Nephron progenitor cell (in vitro differentiated cells): ENCODE results near the gene MDH2.
"Not testable (repeated sequence)": the region's sequence is repeated elsewhere in the genome, so short reads cannot be mapped to it uniquely, and the experiment has no call there.

Experiments
- DNase-seq: peaks from one replicate; pipeline ENCODE4 v3.0.0; 2021
- H3K27ac Mint-ChIP-seq: 2 replicates; pipeline ENCODE4 v1.8.0; 2021; ENCODE audit warnings: mild to moderate bottlenecking, moderate library complexity, mixed read lengths
- H3K27me3 Mint-ChIP-seq: 2 replicates; pipeline ENCODE4 v1.8.0; 2021; ENCODE audit warnings: mild to moderate bottlenecking, low read depth, mixed read lengths; ENCODE audit not compliant: poor library complexity
- H3K36me3 Mint-ChIP-seq: 2 replicates; pipeline ENCODE4 v1.8.0; 2021; ENCODE audit warnings: low read depth, mixed read lengths
- H3K4me1 Mint-ChIP-seq: 2 replicates; pipeline ENCODE4 v1.8.0; 2021; ENCODE audit warnings: mixed read lengths
- H3K4me3 Mint-ChIP-seq: 2 replicates; pipeline ENCODE4 v1.8.0; 2021; ENCODE audit warnings: mild to moderate bottlenecking, moderate library complexity, mixed read lengths
- H3K9me3 Mint-ChIP-seq: 2 replicates; pipeline ENCODE4 v1.8.0; 2021; ENCODE audit warnings: mild to moderate bottlenecking, moderate library complexity, mixed read lengths
- TF ChIP-seq, protein P1 (sequence below): fragments of 200-600 bp; sonication (generic); IDR thresholded peaks from 2 replicates; pipeline ENCODE4 v1.5.0; 2021; ENCODE audit warnings: antibody characterized with exemption

The MDH2 gene, protein sequence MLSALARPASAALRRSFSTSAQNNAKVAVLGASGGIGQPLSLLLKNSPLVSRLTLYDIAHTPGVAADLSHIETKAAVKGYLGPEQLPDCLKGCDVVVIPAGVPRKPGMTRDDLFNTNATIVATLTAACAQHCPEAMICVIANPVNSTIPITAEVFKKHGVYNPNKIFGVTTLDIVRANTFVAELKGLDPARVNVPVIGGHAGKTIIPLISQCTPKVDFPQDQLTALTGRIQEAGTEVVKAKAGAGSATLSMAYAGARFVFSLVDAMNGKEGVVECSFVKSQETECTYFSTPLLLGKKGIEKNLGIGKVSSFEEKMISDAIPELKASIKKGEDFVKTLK

GRCh38 chr7:76047811-76048667, at the start of gene MDH2, which contains the start of gene STYXL1:
MDH2 (plus strand) TSS chr7:76048106; CDS start chr7:76048161, 55 bp downstream.
STYXL1 (minus strand) TSS chr7:76048000; CDS start chr7:76030523, 17,477 bp downstream.
- Mint-ChIP-seq H3K27me3 (no peaks in the 10 kb centered on the region), H3K27ac (peak within 1 kb of the TSS; percentile 99), H3K4me3 (peak within 1 kb of the TSS; percentile 99), H3K4me1 (peaks cover 45% of the 10 kb centered on the region), H3K36me3 (peaks cover 28% of the 10 kb centered on the region), H3K9me3 (no peaks in the 10 kb centered on the region)
- DNase-seq: peak; percentile 89
- TF ChIP-seq, protein P1, sequence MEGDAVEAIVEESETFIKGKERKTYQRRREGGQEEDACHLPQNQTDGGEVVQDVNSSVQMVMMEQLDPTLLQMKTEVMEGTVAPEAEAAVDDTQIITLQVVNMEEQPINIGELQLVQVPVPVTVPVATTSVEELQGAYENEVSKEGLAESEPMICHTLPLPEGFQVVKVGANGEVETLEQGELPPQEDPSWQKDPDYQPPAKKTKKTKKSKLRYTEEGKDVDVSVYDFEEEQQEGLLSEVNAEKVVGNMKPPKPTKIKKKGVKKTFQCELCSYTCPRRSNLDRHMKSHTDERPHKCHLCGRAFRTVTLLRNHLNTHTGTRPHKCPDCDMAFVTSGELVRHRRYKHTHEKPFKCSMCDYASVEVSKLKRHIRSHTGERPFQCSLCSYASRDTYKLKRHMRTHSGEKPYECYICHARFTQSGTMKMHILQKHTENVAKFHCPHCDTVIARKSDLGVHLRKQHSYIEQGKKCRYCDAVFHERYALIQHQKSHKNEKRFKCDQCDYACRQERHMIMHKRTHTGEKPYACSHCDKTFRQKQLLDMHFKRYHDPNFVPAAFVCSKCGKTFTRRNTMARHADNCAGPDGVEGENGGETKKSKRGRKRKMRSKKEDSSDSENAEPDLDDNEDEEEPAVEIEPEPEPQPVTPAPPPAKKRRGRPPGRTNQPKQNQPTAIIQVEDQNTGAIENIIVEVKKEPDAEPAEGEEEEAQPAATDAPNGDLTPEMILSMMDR: no peak

DNA sequence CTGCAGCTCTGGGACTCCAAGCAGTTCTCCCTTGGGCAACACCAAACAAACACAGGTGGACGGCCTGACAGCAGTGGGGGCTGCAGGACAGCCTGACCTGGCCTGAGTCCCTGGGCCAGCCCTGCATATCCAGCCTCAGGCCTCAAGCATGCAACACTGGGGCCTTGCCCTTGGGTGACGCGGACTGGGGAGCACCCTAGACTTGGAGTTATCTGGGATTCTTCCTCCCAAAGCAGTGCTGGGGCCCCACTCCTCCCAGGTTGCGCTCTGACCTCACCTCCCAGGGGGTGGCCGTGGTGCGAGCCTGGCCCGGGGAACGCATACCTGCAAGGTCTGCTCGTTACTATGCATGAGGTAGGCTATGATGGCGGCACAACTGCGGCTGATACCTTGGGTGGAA, 47.3 kb upstream of the MDH2 start:
- H3K4me3 Mint-ChIP-seq: no peak overlapping the region
- TF ChIP-seq, protein P1: no peak
- H3K36me3 Mint-ChIP-seq: peaks cover 62% of the 10 kb centered on the region
- H3K9me3 Mint-ChIP-seq: no peaks in the 10 kb centered on the region
- H3K27me3 Mint-ChIP-seq: no peaks in the 10 kb centered on the region
- H3K4me1 Mint-ChIP-seq: no peaks in the 10 kb centered on the region
- no peak overlapping the region for H3K27ac Mint-ChIP-seq
- DNase-seq: no peak

DNA sequence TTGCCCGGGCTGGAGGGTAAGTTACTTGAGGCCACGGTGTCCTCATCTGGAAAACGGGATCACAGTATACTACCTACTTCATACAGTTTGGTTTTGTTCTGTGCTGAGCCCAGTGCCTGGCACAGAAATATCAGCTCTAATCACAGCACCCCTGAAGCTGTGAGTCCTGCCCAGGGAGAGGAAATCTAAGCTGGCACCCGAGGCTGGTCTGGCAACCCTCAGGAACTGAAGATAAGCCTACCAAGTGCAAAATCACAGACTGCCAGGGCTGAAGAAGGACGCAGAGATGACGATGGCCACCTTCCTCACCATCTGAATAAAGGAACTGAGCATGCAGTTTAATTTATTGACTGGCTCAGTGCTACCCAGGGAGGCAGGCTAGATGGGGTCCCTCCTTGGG, 45.8 kb upstream of the MDH2 start:
- peaks cover 47% of the 10 kb centered on the region for H3K36me3 Mint-ChIP-seq
- TF ChIP-seq, protein P1: no peak
- no peaks in the 10 kb centered on the region for H3K27me3 Mint-ChIP-seq
- no peak overlapping the region for H3K4me3 Mint-ChIP-seq
- no peaks in the 10 kb centered on the region for H3K9me3 Mint-ChIP-seq
- no peaks in the 10 kb centered on the region for H3K4me1 Mint-ChIP-seq
- DNase-seq: no peak
- peak overlapping the region; percentile 36 for H3K27ac Mint-ChIP-seq

GRCh38 chr7:76002822-76003221, 45.1 kb upstream of the MDH2 start:
- H3K4me3 Mint-ChIP-seq: no peak overlapping the region
- H3K27ac Mint-ChIP-seq: no peak overlapping the region
- peaks cover 40% of the 10 kb centered on the region for H3K36me3 Mint-ChIP-seq
- DNase-seq: no peak
- H3K27me3 Mint-ChIP-seq: no peaks in the 10 kb centered on the region
- no peaks in the 10 kb centered on the region for H3K4me1 Mint-ChIP-seq
- TF ChIP-seq, protein P1: no peak
- H3K9me3 Mint-ChIP-seq: no peaks in the 10 kb centered on the region

DNA sequence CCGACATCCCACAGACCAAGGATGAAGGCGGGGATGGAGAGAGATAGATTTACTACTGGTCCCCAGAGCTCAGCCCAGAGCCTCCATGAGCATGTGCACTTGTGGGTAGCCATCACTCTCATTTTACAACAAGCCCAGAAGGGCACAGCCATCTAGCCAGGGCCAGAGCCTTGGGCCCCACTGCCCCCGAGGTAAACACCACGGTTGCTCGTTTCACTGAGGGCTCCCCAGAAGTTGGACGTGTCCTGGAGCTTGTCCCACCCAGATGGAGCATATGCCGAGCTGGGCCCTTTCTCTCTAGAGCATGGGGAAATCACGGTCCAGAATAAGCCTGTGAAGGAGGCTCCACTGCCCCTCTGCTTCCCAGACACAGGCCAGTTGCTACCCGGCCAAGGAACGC, 44.6 kb upstream of the MDH2 start:
- no peak overlapping the region for H3K4me3 Mint-ChIP-seq
- no peak overlapping the region for H3K27ac Mint-ChIP-seq
- TF ChIP-seq, protein P1: no peak
- H3K36me3 Mint-ChIP-seq: peaks cover 35% of the 10 kb centered on the region
- no peaks in the 10 kb centered on the region for H3K9me3 Mint-ChIP-seq
- no peaks in the 10 kb centered on the region for H3K27me3 Mint-ChIP-seq
- no peak for DNase-seq
- no peaks in the 10 kb centered on the region for H3K4me1 Mint-ChIP-seq

- H3K27me3 Mint-ChIP-seq, H3K4me3 Mint-ChIP-seq, H3K9me3 Mint-ChIP-seq, DNase-seq, H3K4me1 Mint-ChIP-seq: not testable (repeated sequence)
- Mint-ChIP-seq H3K36me3 (peaks cover 23% of the 10 kb centered on the region), H3K27ac (peak overlapping the region; percentile 57)
Measured at GRCh38 chr7:76005004-76005403, 42.9 kb upstream of the MDH2 start.
